Measurements from ENCODE around the gene BAIAP2. TPM values are rescaled to one million over a fixed set of nuclear protein-coding genes. Genes with fewer than 3 reads are reported as not detected.

The BAIAP2 gene
- total and polyA plus RNA-seq, 2 of the 13 experiments (the other 11 are each of a cell fraction or from before 2014, with no cell fraction given), result 22.5 to 24.0 TPM

DNA sequence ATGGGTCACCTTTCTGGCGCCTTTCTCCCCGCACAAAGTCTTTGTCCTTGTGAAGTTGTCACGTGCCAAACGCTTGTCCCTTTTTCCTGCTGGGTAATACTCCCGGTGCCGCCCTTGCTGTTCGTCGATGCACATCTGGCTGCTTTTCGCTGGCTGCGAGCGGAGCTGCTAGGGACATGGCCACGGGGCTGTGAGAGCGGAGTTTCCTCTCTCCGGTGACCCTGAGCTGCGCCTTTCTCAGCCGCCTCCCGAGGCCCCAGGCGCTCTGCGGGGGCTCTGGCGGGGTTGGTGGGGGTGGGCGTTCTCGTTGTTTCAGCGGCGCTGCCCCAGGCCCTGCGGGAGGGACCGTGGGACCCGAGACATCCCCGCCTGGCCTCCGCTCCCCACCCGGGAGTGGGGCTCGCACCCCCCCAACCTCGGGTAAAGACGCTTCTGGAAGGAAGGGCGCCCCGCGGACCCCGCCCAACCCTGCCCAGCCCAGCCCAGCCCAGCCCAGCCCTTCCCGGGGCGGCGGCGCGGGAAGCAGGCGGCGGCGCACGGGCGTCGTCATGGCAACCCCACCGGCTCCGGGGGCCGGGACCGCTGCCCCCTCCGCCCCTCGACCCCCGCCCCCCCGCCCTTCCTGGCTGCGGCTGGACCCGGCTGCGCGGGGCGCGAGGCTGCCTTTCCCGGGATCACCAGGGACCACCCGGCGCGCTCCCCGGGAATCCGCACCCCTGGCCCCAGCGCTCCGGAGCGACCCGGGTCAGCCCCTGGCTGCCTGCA, 31.1 kb upstream of the BAIAP2 start:
- Histone ChIP-seq H2AFZ (ENCODE audit: low read length) (no peak overlapping the region), H3K36me3 (replicated peaks in 1 of 2; ENCODE audit: control insufficient read depth in 1 of 2, insufficient read depth in 2 of 2, low read length in 2 of 2) (peaks cover 3 to 7% of the 10 kb centered on the region in 2 experiments; a peak in 3 of 5 replicates), H3K9me3 (ENCODE audit: low read length) (no peaks in the 10 kb centered on the region), H3K79me2 (ENCODE audit: insufficient read depth, low read length) (no peaks in the 10 kb centered on the region), H4K20me1 (ENCODE audit: insufficient read depth, low read length) (0 out of 2 replicates have a peak, but pooled peaks cover 4% of the 10 kb centered on the region), H3K4me2 (ENCODE audit: low read depth, low read length) (0 out of 2 replicates have a peak overlapping the region, but pooled peaks have one; percentile 13), H3K4me1 (ENCODE audit: insufficient read depth, low read length) (peaks cover 39% of the 10 kb centered on the region), H3K4me3 (replicated peaks in 1 of 3; ENCODE audit: insufficient read depth in 1 of 3, low read depth in 2 of 3, low read length in 3 of 3) (peak overlapping the region in 1 of 3 experiments; percentile 10; a peak in 1 of 6 replicates), H3K27ac (ENCODE audit: extremely low read length, insufficient read depth, low read length) (no peak overlapping the region), H3K9ac (ENCODE audit: insufficient read depth, low read depth, low read length) (no peak overlapping the region), H3K27me3 (ENCODE audit: control insufficient read depth in 1 of 2, insufficient read depth in 2 of 2, low read length in 2 of 2) (peaks cover 8 to 54% of the 10 kb centered on the region in 2 experiments; a peak in 4 of 5 replicates)
- DNase-seq (ENCODE audit: low spot score) (no peak), FAIRE-seq (no peak), ATAC-seq (peak; percentile 2; the same call in 1 of the 3 replicates)
- no TSS peak for BruUV-seq (replicated peaks)
- ChIA-PET POLR2A (interaction anchor here (1.3 kb wide), 1 partner anchor 14 kb away, joined by 3 read pairs; no protein-coding TSS in a partner anchor), CTCF (ENCODE audit: low intra/inter-chr PET ratio, low total read pairs) (no interaction called here)
- in situ Hi-C loops (cut with HindIII; ENCODE audit: extremely low pct_ligation_motif_present, low pct_unique_long_range_greater_than_20kb), result no loop called here
- intact Hi-C loops (cut with micrococcal nuclease; ENCODE audit: unreplicated experiment), result no loop called here
- 24% methylated on average over 26 of the region's 72 CpGs for WGBS (ENCODE audit: low lambda C conversion rate)
- TF ChIP-seq ASH2L (IDR thresholded peaks at IDR 0.05; ENCODE audit: insufficient read length, low read depth, low read length) (no peak), ZFP62 (CRISPR knock-in tag; IDR thresholded peaks at IDR 0.05) (no peak), U2AF2 (IDR thresholded peaks at IDR 0.05; ENCODE audit: low read depth, low read length) (no peak), HNF4A (CRISPR knock-in tag; IDR thresholded peaks at IDR 0.05) (no peak), NRL (CRISPR knock-in tag; IDR thresholded peaks at IDR 0.05; ENCODE audit: borderline replicate concordance) (no peak), ZNF264 (CRISPR knock-in tag; IDR thresholded peaks at IDR 0.05) (no peak), KDM2A (CRISPR knock-in tag; IDR thresholded peaks at IDR 0.05; ENCODE audit: borderline replicate concordance, low read depth) (peak; percentile 83; the same call in 1 of the 2 replicates), FOXA3 (CRISPR knock-in tag; IDR thresholded peaks at IDR 0.05) (no peak), BHLHE40 (IDR thresholded peaks at IDR 0.05; ENCODE audit: low read length) (peak; percentile 66), ZNF317 (CRISPR knock-in tag; IDR thresholded peaks at IDR 0.05) (no peak), RBM22 (optimal IDR thresholded peaks at IDR 0.05; ENCODE audit: low read length) (peak; percentile 51), ZNF546 (CRISPR knock-in tag; conservative IDR thresholded peaks at IDR 0.05) (no peak), ISL2 (CRISPR knock-in tag; IDR thresholded peaks at IDR 0.05) (no peak), ZNF274 (CRISPR knock-in tag; IDR thresholded peaks at IDR 0.05) (no peak), POLR2AphosphoS5 (IDR thresholded peaks at IDR 0.05; ENCODE audit: low read depth, low read length) (no peak), SP140L (CRISPR knock-in tag; IDR thresholded peaks at IDR 0.05; ENCODE audit: borderline replicate concordance) (no peak), JUNB (CRISPR knock-in tag; IDR thresholded peaks at IDR 0.05; ENCODE audit: borderline replicate concordance) (no peak), TAF1 (CRISPR knock-in tag; IDR thresholded peaks at IDR 0.05) (no peak), KDM6A (CRISPR knock-in tag; IDR thresholded peaks at IDR 0.05; ENCODE audit: low read depth) (no peak)
- TF ChIP-seq, protein P1, sequence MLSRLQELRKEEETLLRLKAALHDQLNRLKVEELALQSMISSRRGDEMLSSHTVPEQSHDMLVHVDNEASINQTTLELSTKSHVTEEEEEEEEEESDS (CRISPR knock-in tag; IDR thresholded peaks at IDR 0.05; ENCODE audit: borderline replicate concordance), result no peak
- TF ChIP-seq, protein P2, sequence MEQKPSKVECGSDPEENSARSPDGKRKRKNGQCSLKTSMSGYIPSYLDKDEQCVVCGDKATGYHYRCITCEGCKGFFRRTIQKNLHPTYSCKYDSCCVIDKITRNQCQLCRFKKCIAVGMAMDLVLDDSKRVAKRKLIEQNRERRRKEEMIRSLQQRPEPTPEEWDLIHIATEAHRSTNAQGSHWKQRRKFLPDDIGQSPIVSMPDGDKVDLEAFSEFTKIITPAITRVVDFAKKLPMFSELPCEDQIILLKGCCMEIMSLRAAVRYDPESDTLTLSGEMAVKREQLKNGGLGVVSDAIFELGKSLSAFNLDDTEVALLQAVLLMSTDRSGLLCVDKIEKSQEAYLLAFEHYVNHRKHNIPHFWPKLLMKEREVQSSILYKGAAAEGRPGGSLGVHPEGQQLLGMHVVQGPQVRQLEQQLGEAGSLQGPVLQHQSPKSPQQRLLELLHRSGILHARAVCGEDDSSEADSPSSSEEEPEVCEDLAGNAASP (CRISPR knock-in tag; IDR thresholded peaks at IDR 0.05; ENCODE audit: borderline replicate concordance), result no peak
- TF ChIP-seq, protein P3, sequence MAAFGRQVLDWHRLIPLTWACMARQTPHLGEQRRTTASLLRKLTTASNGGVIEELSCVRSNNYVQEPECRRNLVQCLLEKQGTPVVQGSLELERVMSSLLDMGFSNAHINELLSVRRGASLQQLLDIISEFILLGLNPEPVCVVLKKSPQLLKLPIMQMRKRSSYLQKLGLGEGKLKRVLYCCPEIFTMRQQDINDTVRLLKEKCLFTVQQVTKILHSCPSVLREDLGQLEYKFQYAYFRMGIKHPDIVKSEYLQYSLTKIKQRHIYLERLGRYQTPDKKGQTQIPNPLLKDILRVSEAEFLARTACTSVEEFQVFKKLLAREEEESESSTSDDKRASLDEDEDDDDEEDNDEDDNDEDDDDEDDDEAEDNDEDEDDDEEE (CRISPR knock-in tag; IDR thresholded peaks at IDR 0.05), result no peak
